ENCODE data around the gene C1orf21.

The C1orf21 gene

DNA sequence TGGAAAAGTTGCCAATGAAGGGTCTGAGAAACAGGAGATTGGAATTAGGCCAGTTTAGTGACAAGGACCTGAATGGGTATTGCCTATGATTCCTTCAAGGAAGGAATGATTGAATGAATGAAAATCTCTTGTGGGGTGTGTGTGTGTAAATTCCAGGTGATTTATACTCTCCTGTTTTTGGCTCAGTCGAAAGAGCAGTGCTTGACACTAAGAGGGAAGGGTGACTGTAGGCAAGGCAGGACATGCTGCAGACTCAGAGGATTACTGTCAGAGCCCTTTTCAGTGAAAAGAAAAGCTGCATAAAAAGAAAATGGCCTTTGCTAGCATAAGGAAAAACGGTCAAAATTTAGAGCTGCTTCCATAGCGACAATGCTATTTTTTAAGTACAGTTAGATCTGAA lies 30.1 kb downstream of the C1orf21 start:
- DNase-seq = no peak

DNA sequence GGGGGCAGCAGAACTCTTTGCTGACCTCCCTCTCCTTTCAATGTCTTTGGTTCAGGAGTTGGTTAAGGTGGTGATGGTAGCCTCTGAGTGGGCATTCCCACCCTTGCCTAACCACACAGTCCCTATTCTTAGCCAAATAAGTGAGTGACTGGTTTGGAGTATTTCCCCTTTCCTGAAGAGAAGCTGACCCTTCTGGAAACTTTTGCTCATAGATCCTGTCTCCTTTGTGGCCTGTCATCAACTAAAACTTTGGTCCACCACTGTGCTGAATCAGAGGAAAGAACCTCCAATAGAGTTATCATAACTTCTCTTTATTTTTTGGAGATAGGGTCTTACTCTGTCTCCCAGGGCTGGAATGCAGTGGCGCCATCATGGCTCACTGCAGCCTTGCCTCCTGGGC lies 31.1 kb downstream of the C1orf21 start:
- no peak for DNase-seq

DNA sequence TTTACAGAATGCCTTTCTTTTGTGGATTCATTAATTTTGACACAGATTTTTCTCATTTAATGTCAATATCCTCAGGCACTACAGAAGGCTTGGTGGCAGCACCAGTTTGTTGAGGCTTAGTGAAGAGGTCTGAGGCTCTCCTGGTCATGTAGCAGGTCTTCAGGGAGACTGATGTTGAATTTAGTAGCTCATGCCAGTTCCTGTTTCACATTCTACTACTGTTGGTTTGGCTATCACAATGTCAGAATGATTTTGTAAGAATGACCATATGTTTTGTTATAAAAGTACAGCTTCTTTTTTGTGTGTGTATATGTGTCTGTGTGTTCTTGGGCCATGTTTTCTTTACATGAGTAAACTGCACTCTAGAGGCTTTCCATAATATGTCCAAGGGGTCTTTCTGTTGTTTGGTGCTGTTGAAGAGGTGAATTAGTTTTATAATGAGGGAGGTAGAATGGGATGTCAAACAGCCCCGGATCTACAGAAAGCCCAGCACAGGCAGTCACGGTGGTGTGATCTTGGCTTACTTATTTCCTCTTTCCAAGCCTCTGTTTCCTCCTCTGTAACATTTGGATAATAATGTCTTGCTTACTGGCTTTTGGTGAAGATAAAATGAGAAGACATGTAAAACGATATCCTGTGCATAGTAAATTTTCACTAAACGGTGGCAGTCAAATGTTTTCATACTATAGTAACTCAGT lies 32.0 kb downstream of the C1orf21 start:
- no peak for DNase-seq

GRCh38 chr1:184419350-184420161 lies 32.7 kb downstream of the C1orf21 start:
- DNase-seq = no peak

DNA sequence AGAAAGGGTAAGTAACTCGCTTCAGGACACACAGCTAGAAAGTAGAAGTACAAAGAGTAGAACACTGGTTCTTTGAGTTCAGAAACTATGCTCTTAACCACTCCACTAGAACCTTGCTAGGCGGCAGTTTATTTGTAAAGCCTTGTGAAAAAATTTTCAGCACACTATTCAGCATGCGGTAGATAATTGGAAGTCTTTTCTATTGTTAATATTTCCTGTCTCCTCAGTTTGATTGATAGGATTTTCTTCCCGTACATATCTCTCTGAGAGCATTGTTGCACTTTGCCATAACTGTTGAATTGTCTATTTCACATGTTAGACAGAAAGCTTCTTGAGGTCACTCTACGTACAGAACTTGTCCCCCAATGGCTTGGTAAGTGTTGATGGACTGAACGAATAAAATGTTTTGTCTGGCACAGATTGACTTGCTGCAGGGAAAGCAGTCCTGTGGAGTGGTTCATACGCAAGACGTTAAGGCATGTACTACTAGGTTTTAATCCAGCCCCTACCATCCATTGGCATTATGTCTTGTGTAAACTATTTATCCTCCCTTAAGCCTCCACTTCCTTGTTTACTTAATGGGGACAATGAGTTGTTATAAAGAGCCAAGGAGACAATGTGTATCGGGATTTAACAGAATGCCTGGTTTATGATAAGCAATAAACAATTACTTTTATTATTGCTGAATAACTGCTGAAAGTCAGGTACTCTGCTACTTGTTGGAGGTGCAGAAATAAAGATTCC lies 35.8 kb downstream of the C1orf21 start:
- DNase-seq = no peak

- DNase-seq = no peak
These were observed 36.8 kb downstream of the C1orf21 start for GRCh38 chr1:184423649-184424048.

DNA sequence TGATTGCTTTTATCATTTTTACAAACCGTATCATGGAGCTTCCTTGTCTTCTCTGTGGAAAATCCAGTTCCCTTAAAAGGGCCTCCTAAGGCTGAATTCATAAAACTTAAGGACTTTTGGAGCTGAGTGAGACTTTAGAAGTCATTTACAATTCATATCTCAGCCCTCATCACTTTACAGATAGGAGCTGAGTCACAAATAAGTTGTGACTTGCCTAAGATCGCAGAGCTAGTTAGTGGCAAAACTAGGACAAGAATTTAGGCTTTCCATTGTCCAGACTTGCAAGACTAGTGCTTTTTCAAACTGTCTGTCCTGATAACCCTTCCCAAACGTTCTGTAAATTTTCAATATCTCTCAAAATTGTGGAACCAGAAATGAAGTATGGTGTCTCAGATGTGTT lies 37.3 kb downstream of the C1orf21 start:
- DNase-seq = no peak

DNA sequence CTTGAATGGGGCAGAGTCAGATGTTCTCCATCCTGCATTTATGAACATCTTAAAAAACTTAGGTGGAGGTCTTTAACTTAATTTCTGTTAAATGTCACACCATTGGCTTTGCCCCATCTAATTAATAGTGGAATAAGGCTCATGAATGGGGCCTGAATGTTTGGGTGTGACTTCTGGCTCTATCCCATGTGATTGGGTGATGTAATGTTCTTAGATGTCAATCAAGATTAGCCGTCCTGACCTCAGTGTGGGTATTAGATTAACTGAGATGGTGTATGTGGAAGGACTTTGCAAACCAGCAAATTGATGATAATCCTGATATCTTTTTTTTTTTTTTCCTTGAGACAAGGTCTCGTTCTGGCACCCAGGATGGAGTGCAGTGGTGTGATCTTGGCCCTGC lies 38.1 kb downstream of the C1orf21 start:
- no peak for DNase-seq

DNA sequence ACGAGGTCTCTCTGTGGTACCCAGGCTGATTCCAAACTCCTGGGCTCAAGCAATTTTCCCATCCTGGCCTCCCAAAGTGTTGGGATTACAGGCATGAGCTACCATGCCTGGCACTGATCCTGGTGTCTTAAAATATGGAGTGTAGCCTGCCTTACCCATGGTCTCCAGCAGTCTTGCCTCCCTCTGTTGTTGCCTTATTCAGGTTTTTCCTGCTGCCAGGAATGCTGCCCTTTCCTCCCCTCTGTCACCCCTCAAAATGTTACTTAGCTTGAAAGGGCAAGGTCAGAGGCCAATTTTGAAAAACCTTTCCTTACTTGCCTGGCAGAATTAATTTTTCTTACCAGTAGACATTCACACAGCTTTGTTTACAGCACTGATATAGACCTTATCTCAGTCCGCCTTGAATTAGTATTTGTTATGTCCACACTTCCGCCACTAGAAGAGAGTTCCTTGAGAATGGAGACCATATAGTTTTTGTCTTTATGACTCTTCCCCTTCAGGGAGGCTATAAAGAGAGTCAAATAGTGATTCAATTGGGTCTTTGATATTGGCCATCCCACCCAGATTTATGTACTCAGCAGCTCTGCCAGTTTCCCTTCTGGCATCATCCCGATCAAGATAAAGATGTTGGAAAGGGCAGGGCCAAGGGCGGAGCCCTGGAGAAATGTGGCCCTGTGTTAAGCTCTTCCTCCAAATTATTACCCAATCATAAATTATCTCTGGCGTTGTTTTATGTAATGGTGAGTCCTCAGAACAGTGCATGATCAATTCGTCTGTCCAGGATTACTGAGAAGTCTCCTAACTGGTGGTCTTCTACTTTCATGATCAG lies 38.8 kb downstream of the C1orf21 start:
- no peak for DNase-seq

DNA sequence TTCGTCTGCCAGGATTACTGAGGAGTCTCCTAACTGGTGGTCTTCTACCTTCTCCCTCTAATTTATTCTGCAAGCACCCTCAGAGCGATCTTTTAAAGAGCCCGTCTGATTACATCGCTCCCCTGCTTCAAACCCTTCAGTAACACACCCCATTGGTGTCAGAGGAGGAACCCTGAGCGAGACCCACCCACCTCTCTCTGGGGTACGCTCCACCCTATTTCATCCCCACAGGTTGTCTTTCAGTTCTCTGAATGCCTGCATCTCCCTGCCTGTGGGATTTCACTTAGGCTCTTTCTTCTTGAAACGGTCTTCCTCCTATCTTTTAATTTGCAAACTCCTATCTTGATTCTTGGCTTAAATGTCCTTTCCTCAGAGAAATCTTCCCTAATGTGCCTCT lies 39.4 kb downstream of the C1orf21 start:
- no peak for DNase-seq

DNA sequence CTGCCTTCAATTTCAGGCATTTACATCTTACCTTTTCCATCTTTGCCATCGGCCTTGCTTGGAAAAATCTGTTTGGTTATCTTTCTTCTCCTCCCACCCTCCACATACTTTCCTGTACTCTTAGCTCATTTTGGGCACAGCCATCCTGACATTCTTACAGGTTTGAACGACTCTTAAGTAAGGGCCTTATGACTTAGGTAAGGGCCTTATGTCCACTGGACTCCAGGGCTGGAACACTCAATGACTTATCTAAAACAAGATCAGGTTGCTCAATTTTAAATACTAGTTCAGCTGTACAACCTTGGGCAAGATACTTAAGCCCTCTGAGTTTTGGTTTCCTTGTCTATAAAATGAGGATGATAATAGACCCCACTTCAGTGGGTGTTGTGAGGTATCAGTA lies 40.9 kb downstream of the C1orf21 start:
- DNase-seq = no peak

- DNase-seq = no peak
These were observed 41.8 kb downstream of the C1orf21 start for GRCh38 chr1:184428604-184429003.

- no peak for DNase-seq
These were observed 42.5 kb downstream of the C1orf21 start for GRCh38 chr1:184429335-184429734.

- DNase-seq = no peak
These were observed 47.2 kb downstream of the C1orf21 start for GRCh38 chr1:184433956-184434502.

DNA sequence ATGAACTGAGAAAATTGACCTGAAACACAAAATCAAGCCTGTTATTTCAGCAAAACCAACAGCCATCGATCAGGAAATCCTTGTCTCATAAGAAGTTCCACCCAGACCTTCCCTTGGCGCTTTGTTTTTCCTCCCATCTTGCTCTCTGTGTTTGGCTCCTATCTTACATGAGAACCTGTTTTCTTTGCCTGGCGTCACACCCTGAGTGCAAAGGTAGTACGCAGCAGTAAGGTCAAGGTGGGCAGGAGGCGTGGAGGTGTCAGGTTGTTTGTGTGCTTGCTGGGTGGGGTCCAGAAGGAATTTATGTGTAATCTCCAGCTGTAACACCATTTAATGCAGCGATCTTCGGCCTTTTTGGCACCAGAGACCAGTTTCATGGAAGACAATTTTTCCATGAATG lies 50.5 kb downstream of the C1orf21 start:
- no peak for DNase-seq

- no peak for DNase-seq
These were observed 51.5 kb downstream of the C1orf21 start for GRCh38 chr1:184438363-184438762.

GRCh38 chr1:184442260-184442659 lies 55.4 kb downstream of the C1orf21 start:
- DNase-seq = no peak

DNA sequence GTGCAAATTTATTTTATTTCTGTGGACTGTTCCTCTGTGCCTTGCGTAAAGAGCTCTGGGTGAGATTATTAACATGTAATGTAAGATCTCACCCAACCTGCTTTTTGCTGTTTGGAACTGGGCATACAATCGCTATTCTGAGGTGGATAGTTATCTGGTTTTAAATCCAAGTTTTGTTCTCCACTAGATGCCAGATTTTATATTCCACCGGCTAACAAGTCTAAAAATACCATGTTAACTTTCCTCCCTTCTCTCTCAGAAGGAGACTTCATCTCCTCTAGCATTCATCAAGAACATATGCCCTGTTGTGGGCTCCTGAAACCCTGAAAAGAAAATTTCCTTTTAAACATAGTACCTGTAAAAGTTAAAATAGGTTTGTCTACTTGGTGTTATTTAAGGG lies 56.4 kb downstream of the C1orf21 start:
- no peak for DNase-seq

GRCh38 chr1:184443624-184444023 lies 56.8 kb downstream of the C1orf21 start:
- DNase-seq = no peak

DNA sequence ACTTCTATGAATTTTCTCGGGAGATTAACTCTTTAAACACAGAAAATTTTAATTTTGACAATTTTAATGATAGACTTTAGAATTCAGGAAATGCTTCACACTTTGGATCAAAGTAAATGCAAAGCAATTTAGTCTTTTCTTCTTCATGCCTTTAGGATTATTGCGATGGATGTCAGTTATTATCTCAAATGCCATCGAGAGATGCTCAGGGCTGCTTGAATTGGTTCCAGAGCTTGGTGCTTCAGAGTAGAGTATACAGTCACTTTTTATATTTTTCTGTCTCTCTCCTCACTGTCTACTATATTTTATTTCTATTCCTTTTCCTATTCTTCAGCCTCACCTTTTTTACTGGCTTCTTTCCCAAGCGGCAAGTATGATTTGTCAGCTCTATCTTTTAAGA lies 59.2 kb downstream of the C1orf21 start:
- DNase-seq = no peak

DNA sequence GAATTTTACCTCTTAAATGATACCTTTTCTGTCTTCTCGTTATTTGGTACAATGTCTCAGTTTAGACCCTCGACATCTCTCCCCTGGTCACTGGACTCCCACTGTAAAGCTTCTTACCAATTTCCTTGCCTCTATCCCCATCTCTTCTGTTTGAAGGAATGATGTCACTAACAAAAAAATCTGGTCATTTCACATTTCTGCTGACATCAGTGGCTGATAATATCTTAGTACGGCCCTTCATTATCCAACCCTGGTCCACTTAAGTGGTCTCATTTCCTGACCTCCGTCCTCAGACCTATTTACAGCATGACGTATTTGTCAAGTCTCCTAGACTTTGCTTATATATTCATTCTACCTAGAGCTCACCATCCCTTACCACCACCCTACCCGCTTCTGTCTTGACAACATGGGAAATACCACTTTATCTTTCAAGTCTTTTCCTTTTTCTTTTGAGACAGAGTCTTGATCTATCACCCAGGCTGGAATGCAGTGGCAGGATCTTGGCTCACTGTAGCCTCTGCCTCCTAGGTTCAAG lies 60.9 kb downstream of the C1orf21 start:
- no peak for DNase-seq

- no peak for DNase-seq
These were observed 63.1 kb downstream of the C1orf21 start for GRCh38 chr1:184449916-184450315.
